Left cardiac atrium (tissue), 4 donors: ENCODE data around the gene SLC2A1. TPM values are rescaled to one million over a fixed set of nuclear protein-coding genes. Genes with fewer than 3 reads are reported as not detected.

Experiments
- ATAC-seq, 2 donors: fragments of 200-7000 bp; cut with Tn5 transposase; one replicate each; pipeline ENCODE4 v1.9.1; 2020; ENCODE audit warnings: mild to moderate bottlenecking in 2 of 2, moderate library complexity in 2 of 2
- DNase-seq: peaks from one replicate; pipeline ENCODE4 v3.0.0-alpha.2; 2020
- intact Hi-C, 2 donors: fragments of 100-400 bp; cut with DNase I; formaldehyde crosslinking; loops; one replicate each; pipeline versions ENCODE4 v1.14.1 to v1.15.1; 2022 to 2023
- total RNA-seq, 2 donors: library from RNA; stranded (reverse); fragmentation: NEBNext Ultra II Directional; extraction: Animal tissue kit (Norgen Biotek cat#: 25700); gene quantifications; one replicate each; pipeline ENCODE4 v1.2.1, GENCODE V29; 2021
- donor health status: DM: no; HTN: yes; CAD: no.
- donor health status: DM: no; HTN: yes; CAD: no; lungs with severe emphysema.
- donor health status: DM: yes; HTN: yes; CAD: no.
- donor health status: Dilated cardiomyopathy.

Gene SLC2A1
- total RNA-seq, 2 donors from 2014 or later, result 10.9 to 12.9 TPM

- ATAC-seq (no peak), DNase-seq (no peak)
- intact Hi-C loops, result no loop called here
Observed at GRCh38 chr1:42933610-42934491, 24.8 kb downstream of the SLC2A1 start.

DNA sequence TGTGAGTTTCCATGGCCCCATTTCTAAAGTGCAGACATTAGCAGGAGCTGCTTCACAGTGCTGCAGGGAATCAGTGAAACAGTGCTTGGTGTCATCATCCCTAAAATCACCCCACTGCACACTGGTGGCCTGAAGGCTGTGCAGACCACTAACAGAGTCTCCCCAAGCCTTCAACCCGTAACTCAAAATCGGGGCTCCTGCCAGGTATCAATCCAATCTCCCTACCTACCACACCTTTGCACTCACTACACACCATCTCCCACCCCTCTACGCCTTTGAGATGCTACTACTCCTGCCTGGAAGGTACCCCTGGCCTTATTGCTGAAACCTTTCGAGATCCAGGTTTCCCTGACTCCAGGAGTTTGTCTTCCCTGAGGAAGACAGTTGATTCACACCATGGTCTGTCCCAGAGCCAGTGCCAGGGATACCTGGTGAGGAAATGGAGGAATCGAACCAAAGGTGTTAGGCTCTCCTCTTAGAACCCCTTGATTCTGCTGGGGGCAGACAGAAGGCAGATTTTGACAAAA, 25.5 kb downstream of the SLC2A1 start:
- ATAC-seq, result no peak
- intact Hi-C loops, result no loop called here
- no peak for DNase-seq

DNA sequence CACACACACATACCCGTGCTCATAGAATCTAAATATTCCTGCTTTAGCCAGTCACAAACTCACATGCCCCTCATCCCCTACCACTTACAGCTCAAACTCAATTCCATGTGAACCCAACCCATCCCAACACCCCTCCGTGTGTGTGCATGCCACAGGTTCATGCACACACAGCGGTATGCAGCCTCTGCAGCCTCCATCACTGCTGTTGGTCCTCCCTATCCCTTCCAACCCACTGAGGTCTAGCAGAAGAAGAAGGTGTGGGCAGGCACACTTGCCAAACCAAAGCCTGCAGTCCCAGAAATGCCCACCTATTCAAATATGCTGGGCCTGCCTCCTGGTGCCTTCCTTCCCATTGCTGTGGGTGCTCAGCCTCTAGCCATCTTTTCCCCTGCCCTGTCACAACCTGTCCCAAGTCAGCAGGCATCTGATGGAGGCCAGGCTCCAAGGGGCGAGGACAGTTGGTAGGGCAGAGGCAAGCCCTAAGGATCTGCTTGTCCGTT, 26.2 kb downstream of the SLC2A1 start:
- DNase-seq (no peak), ATAC-seq (no peak)
- intact Hi-C loops, result no loop called here

- DNase-seq (peak; percentile 60), ATAC-seq (peak; percentile 67 to 71)
- intact Hi-C loops, result no loop called here
Observed at GRCh38 chr1:42931911-42932422, 26.7 kb downstream of the SLC2A1 start.

- intact Hi-C loops, result no loop called here
- ATAC-seq (peak; percentile 53 to 58), DNase-seq (no peak)
Observed at GRCh38 chr1:42931108-42931539, 27.5 kb downstream of the SLC2A1 start.

DNA sequence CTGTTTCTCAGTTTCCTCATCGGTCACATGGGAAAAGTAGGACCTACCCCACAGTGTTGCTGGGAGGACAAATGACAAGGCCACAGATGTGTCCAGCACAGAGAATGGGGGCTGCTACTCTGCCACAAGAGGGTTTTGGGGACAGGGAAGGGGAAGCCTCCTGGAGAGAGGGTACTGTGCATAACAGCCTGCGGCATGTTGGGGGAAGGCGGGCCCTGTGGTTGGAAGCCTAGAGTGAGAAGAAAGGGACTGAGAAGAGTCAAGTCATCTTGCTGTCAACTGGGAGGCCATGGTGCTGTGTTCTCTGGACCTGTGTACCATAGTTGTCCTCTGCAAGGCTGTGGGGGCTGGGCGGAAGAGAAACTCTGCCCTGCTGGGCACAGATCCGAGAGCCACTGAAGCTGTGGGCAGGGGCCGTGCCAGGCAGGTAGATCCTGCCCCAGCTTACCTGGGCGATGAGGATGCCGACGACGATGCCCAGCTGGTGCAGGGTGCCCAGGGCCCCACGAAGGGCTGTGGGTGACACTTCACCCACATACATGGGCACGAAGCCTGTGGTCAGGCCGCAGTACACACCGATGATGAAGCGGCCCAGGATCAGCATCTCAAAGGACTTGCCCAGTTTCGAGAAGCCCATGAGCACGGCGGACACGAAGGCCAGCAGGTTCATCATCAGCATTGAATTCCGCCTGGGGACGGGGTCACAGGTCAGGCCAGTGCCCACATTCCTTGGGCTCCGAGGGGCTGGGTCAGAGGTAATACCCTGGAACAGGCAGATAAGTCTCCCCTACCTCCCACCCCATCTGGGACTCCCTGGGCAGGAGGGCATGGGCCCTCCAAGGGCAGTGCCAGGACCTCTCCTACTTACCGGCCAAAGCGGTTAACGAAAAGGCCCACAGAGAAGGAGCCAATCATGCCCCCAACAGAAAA, 28.2 kb downstream of the SLC2A1 start:
- no peak for DNase-seq
- no peak for ATAC-seq
- intact Hi-C loops, result no loop called here

DNA sequence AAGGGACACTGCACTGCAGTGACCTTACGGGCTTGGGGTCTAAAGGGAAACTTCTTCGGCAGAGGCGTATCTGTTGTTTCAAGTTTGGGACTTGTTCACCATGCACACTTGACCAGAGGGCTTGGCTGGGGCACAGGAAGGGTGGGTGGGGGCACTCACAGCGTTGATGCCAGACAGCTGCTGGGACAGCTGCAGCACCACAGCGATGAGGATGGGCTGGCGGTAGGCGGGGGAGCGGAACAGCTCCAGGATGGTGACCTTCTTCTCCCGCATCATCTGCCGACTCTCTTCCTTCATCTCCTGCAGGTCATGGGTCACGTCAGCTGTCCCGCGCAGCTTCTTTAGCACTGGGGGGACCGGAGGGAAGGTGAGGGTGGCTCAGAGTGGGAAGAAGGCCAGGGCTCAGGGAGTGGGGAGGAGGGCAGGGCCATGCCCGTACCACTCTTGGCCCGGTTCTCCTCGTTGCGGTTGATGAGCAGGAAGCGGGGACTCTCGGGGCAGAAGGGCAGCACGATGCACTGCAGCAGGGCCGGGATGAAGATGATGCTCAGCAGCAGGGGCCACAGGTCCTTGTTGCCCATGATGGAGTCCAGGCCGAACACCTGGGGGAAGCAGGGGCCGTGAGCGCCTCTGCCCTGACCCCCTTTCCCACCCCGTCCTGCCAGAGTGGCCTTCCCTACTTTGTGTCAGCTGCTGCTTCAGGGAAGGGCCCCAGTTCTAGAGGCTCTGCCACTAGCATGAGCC, 29.1 kb downstream of the SLC2A1 start:
- DNase-seq (no peak), ATAC-seq (no peak)
- intact Hi-C loops, result no loop called here

GRCh38 chr1:42928859-42929258, 29.8 kb downstream of the SLC2A1 start:
- DNase-seq (no peak), ATAC-seq (no peak)
- intact Hi-C loops, result no loop called here

- intact Hi-C loops, result no loop called here
- ATAC-seq (no peak), DNase-seq (no peak)
Observed at GRCh38 chr1:42927920-42928505, 30.7 kb downstream of the SLC2A1 start.

DNA sequence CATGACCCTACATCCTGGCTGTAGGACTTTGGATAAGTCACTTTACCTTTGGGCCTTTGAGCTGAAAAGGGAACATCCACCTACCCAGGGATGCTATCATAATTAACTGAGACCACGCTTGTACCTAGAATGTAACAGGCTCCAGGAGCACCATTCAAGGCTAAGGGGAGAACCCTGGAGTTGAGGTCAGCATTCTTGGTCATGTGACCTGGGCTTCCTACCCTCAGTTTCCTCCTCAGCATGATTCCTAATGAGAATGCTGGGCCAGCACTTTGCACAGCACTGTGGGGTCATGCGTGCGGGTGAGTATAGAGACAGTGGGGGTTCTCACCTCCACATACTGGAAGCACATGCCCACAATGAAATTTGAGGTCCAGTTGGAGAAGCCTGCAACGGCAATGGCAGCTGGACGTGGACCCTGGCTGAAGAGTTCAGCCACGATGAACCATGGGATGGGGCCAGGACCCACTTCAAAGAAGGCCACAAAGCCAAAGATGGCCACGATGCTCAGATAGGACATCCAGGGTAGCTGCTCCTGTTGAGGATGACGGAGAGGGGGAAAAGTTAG, 31.3 kb downstream of the SLC2A1 start:
- ATAC-seq (no peak), DNase-seq (no peak)
- intact Hi-C loops, result no loop called here

GRCh38 chr1:42926879-42927242, 31.8 kb downstream of the SLC2A1 start:
- DNase-seq (no peak), ATAC-seq (no peak)
- intact Hi-C loops, result no loop called here

DNA sequence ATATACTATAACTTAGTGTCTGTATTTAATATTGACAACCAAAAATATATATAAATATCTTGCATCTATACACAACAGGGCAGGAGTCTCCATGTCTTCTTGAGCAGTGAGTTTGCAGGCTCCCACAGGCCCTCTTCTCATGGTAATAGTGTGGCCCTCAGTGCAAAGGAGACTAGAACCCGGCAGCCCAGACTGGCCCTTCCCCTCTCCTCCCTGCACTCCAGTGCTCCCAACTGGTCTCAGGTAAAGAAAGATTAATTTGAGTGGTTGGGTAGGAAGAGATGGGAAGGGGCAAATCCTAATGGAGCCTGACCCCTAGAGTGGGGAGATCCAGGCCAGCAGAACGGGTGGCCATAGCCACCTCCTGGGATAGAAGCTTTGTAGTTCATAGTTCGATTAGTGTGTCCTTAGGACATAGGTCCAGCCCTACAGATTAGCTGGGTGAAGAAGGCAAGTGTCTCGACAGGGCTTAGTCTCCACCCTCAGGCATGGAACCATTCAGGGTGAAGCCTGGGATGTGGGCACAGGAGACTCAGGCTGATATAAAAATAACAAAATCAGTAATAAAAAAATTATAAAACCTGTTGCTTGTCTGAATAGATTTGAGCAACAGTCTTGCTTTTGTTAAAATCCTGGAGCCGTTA, 32.3 kb downstream of the SLC2A1 start:
- ATAC-seq (no peak), DNase-seq (no peak)
- intact Hi-C loops, result no loop called here

GRCh38 chr1:42924851-42925760, 33.6 kb downstream of the SLC2A1 start:
- intact Hi-C loops, result no loop called here
- no peak for DNase-seq
- ATAC-seq, result peak; percentile 45 to 50

GRCh38 chr1:42924082-42924850, 34.4 kb downstream of the SLC2A1 start:
- DNase-seq (peak; percentile 96), ATAC-seq (peak; percentile 98 to 99)
- intact Hi-C loops, result no loop called here

DNA sequence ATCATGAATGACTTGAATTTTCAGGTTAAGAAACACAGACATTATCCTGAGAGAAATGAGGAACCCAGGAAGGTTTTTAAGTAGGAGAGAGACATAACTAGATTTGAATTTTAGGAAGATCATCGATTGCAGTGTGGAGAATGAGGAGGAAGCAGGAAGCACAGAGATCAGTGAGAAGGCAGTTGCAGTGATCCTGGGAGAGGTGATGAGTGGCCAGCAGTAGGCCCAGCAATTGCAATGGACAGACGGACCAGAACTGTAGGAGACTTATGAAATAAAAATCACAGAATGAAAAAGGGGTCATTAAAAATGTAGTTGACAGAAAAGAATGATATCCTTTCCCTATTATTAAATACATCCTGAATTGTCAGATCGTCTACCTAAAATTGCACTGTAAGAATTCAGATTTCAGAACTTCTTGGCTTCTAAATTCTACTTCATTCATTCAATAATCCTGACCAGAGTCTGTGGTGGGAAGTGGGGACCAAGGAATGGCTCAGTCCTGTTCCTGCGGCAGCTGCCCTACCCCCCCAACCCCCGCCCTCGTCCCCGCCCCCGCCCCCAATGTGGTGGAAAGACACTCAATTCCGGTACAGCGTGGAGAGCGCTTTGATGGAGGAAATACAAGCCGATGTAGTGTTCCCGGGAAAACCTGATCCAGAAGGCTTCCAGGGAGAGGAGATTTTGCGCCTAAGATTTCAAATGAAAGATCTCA, 35.1 kb downstream of the SLC2A1 start:
- no peak for DNase-seq
- intact Hi-C loops, result no loop called here
- ATAC-seq, result peak; percentile 6 to 12
